IPS-18a (cell line): ENCODE measurements around the gene ZMAT5.

Experiments
- H3K27ac ChIP-seq: one replicate; pipeline ENCODE4 v1.5.1; 2013; ENCODE audit warnings: low read length
- H3K27me3 ChIP-seq: one replicate; pipeline ENCODE4 v1.6.1; 2013; ENCODE audit warnings: mild to moderate bottlenecking, low read length; ENCODE audit not compliant: control insufficient read depth, insufficient read depth
- H3K36me3 ChIP-seq: one replicate; pipeline ENCODE4 v1.6.1; 2013; ENCODE audit warnings: low read depth, low read length; ENCODE audit not compliant: control insufficient read depth
- H3K4me1 ChIP-seq: one replicate; pipeline ENCODE4 v1.6.1; 2013; ENCODE audit warnings: low read depth, low read length; ENCODE audit not compliant: control insufficient read depth
- H3K4me3 ChIP-seq: one replicate; pipeline ENCODE4 v1.5.1; 2013; ENCODE audit warnings: low read length
- H3K9ac ChIP-seq: one replicate; pipeline ENCODE4 v1.6.1; 2013; ENCODE audit warnings: mild to moderate bottlenecking, low read length, moderate library complexity
- H3K9me3 ChIP-seq: one replicate; pipeline ENCODE4 v1.6.1; 2013; ENCODE audit warnings: low read depth, low read length; ENCODE audit not compliant: control insufficient read depth

ZMAT5 gene

DNA sequence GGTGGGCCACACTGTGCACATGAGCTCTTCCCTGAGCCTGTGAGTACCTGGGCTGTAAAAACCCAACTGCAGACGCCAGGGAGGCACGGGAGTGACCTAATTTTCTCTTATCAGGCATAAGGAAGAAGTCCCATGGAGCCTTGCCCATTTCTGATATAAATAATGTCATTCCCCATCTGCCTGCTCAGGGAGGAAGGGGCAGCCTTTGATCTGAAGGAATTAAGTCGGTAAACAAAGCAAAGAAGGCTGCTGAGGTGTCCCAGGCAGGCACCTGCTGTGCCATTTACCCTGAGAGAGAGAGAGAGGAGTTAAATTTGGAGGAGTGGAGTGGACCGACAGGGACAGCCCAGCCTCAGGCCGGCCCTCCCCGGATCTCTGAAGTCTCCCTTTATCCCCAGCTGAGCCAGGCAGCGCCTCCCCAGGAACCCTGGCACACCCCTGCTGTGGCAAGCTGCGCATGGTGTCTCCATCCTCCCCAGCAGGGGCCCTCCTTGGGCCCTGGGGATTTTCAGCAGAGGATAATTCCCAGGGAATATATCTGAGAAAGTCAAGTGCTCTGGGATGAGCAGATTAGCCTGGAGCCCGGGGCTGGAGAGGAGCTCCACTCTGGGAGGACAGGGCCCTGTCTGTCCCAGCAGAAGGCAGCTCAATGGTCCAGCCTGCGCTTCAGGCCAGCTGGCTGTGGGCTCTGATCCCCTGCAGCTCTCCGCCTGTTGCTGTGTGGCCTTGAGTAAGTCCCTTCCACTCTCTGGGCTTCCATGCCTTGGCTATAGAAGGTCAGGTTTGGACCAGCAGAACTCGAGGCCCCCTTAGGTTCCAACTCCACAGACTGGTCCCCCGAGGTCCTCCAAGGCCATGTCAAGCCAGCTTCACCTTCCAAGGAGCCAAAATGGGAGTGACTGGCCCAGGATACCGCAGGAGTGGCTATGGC, 64.5 kb downstream of the ZMAT5 start:
- Histone ChIP-seq H3K4me1 (peaks cover 49% of the 10 kb centered on the region), H3K27ac (no peak overlapping the region), H3K9ac (no peak overlapping the region), H3K27me3 (peaks cover 64% of the 10 kb centered on the region), H3K9me3 (no peaks in the 10 kb centered on the region), H3K4me3 (peak overlapping the region; percentile 43), H3K36me3 (no peaks in the 10 kb centered on the region)

DNA sequence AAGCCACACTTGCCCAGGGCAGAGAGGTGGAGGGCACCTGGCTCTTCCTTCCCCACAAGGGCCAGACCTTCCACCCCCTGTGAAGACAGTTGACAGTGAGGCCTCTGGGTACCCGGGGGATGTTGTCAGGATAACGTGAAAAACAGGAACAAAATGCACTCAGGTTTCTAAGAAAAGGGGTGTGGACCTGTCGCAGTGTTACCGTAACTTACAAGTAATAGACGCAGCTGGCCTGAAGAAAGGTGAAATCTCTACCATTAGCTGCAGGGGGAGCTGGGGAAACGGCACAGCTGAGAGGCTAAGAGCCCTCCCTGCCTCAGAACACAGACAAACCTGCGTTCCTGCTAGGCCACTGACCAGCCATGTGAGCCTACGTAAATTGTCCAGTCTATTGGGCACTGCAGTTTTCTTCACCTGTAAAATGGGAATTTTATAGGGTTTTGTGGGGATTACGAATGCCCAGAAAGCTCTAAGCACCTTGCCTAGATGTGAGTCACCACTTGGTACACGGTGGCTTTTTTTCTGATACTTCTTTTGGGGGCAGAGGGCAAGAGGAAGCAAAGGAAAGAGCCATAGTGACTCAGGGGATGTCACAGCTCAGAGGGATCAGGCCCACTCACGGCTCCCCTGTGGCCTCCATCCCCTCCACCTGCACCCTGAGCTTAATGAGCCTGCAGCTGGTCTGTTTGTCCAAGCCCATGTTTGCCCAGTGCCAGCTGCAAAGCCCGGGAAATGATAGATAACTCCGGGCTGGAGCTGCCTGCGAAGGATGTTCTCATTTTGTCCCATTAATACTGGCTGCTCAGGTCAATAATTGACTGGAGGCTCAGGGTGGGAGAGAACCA, 65.4 kb downstream of the ZMAT5 start:
- no peaks in the 10 kb centered on the region for H3K9me3 ChIP-seq
- H3K36me3 ChIP-seq: no peaks in the 10 kb centered on the region
- no peak overlapping the region for H3K9ac ChIP-seq
- peaks cover 64% of the 10 kb centered on the region for H3K27me3 ChIP-seq
- no peak overlapping the region for H3K4me3 ChIP-seq
- H3K27ac ChIP-seq: no peak overlapping the region
- peaks cover 49% of the 10 kb centered on the region for H3K4me1 ChIP-seq

DNA sequence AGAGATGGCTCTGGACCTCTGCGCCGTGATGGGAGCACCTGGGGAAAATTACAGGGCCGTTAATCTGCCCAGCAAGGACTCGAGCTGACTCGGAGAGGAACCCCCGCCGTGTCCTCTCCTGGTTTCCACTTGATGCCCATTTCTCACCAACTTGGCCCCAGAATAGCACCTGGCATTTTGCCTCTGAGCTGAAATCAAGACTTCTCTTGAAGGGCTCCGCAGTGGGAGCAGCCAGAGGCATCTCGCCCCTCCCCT, 66.0 kb downstream of the ZMAT5 start:
- no peaks in the 10 kb centered on the region for H3K9me3 ChIP-seq
- no peak overlapping the region for H3K9ac ChIP-seq
- H3K4me3 ChIP-seq: no peak overlapping the region
- H3K36me3 ChIP-seq: no peaks in the 10 kb centered on the region
- H3K27ac ChIP-seq: no peak overlapping the region
- peaks cover 58% of the 10 kb centered on the region for H3K27me3 ChIP-seq
- peaks cover 49% of the 10 kb centered on the region for H3K4me1 ChIP-seq

DNA sequence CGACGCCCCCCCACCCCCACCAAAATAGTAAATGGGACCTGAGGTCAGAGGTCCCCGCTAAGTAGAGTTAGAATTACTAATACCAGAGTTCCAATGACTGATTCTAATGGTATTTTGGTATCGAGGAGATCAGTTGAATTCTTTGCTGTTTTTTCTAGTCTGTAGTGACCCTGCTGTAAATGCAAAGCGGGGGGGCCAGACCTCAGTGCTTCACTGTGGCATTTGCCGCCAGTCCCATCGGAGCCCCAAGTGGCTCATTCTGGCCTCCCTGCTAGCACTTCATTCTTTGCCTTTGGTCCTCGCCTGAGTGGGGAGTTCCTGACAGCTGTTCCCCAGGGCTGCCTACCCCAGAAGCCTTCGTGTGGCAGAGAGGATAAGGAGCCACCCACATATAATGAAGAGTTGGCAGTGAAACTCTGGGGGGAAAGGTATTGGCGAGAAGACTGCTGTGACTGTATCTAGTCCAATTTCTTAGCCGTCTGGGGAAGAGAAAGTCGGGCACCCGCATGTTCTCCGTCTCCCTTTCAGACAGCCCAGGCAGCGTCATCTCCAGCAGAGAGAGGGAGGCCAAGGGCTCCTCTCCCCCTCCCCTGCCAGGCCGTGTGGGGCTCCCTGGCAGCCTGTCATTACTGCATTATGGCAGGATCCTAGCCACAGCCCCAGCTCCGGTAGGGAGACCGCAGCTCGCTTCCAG, 66.5 kb downstream of the ZMAT5 start:
- H3K4me3 ChIP-seq: no peak overlapping the region
- no peak overlapping the region for H3K9ac ChIP-seq
- H3K4me1 ChIP-seq: peaks cover 44% of the 10 kb centered on the region
- H3K27me3 ChIP-seq: peaks cover 53% of the 10 kb centered on the region
- H3K27ac ChIP-seq: no peak overlapping the region
- no peaks in the 10 kb centered on the region for H3K36me3 ChIP-seq
- H3K9me3 ChIP-seq: no peaks in the 10 kb centered on the region

DNA sequence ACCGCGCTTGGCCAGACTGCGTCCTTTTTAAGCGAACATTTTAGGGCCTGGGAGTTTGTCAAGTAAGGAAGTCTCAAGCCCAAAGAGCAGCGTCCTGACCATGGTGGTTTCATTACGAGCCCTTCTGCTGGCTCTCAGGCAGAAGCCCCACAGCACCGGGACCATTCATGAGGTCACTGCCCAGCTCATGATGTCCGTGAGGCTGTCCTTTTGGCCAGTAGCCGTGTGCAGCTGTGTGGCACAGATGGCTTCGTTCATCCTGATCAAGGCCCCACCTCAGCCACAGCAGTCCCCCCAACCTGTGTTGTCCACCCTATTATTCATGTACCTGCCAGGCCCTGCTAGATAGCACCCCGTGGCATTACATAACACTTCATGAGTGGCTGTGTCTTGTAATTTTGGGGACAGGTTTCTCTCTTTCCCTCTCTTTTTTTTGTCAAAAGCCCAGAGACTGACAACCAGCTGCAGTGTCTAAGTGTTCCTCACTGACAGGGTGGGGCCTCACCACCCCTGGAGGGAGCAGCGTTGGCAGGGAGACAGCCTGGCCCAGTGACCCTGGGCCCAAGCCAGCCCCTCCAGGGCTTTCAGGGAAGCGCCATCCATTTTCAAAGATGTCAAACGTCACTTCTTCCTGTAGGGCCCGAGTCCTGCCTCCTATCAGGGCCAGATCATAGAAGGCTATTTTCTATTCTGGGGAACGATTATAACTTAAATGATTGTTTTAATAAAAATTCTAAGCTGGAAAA, 68.8 kb downstream of the ZMAT5 start:
- Histone ChIP-seq H3K4me1 (peaks cover 28% of the 10 kb centered on the region), H3K27me3 (peaks cover 34% of the 10 kb centered on the region), H3K9me3 (no peaks in the 10 kb centered on the region), H3K9ac (no peak overlapping the region), H3K36me3 (no peaks in the 10 kb centered on the region), H3K27ac (no peak overlapping the region), H3K4me3 (no peak overlapping the region)

DNA sequence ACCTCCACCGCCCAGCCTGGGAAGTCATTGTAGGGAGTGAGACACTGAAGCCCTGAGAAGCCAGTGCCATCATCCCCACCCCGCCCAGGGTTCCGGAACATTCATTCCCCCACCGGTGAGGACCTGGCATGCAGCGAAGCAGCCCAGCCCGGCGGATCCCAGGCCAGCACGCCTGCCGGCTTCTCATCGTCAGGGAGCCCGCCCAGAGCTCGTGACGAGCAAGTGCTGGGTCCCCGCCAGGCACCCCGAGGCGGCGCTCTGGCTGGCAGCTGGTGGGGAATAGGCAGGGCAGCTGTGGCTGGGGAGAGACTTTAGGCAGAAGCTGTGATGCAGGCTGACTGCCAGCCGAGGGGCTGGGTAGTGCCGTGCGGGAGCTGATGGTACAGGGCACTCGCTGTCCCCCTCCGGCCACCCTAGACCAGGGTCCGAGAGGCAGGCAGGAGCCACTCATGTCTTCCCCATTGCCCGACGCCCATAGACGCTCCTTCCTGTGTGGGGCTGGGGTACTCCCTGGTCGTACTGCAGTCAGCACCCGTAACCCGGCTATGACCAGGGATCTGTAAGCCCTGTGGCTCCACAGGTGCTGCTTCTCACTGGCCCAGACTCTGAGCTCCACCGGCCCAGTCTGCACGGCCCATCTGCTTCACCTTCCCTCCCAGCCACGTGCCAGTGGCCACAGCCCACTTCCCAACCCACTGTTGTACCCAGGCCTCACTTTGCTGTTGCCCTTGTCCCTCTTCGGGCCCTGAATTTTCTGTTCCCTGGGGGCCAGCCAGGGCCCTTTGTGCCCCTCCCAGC, 71.5 kb downstream of the ZMAT5 start:
- no peak overlapping the region for H3K4me3 ChIP-seq
- H3K27ac ChIP-seq: no peak overlapping the region
- no peaks in the 10 kb centered on the region for H3K36me3 ChIP-seq

DNA sequence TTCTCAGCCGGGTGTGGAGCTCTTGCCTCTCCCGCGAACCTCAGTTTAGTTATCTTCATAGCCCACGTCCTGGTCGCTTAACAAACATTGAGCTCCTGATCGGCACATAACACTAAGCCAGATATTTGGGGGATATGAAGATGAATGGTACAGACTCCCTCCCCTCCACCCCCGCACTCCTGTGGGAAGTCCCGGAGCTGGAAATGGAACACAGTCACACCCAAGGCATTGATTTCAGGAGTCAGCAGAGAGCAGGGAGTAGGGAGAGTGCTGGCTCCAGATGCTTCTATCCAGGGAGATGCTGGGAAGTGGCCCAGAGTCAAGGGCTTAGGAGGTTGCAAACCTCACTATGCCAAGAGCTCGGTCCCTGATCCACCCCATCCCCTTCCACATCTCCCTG, 73.1 kb downstream of the ZMAT5 start:
- Histone ChIP-seq H3K27ac (no peak overlapping the region), H3K9me3 (no peaks in the 10 kb centered on the region), H3K36me3 (no peaks in the 10 kb centered on the region), H3K4me1 (peaks cover 31% of the 10 kb centered on the region), H3K9ac (no peak overlapping the region), H3K27me3 (no peaks in the 10 kb centered on the region), H3K4me3 (no peak overlapping the region)

More for the DNA sequence above, 71.5 kb downstream of the ZMAT5 start:
- peaks cover 19% of the 10 kb centered on the region for H3K4me1 ChIP-seq
- peaks cover 7% of the 10 kb centered on the region for H3K27me3 ChIP-seq
- no peak overlapping the region for H3K9ac ChIP-seq
- no peaks in the 10 kb centered on the region for H3K9me3 ChIP-seq

DNA sequence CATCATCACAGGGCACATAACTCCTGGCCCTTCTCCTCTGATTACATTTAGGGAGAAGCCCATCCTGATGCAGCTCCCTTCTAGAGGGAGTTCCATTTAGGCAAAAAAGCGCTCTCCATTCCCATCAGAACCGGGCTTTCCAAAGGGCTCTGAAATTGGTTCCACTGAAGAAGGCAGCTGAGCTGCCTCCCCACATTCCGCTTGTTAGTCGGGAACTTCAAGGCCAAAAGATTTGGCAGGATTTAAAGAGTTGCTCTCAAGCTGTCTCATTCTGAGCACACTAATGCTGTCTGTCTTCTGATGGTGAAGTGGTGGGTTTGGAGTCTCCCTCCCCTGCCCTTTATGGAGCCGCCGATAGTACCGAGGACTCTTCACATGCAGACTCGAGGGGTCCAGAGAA, 73.6 kb downstream of the ZMAT5 start:
- H3K4me3 ChIP-seq: no peak overlapping the region
- H3K36me3 ChIP-seq: no peaks in the 10 kb centered on the region
- no peak overlapping the region for H3K27ac ChIP-seq
- H3K9ac ChIP-seq: no peak overlapping the region
- H3K4me1 ChIP-seq: peaks cover 31% of the 10 kb centered on the region
- H3K9me3 ChIP-seq: no peaks in the 10 kb centered on the region
- H3K27me3 ChIP-seq: no peaks in the 10 kb centered on the region

DNA sequence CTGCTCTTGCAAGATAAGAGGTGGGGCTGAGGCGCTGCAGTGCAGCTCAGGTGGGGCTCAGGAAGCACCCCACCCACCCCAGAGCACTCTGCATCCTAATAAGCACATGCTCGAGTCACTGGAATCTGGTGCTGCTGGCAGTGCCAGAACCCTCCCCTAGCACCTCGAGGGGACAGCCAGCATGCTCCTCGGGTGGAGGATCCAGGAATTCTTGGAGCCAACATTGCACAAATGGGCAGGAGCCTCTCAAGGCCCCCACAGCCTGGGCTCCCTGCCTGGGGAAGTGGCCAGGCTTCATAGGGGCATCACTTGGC, 74.5 kb downstream of the ZMAT5 start:
- Histone ChIP-seq H3K4me3 (no peak overlapping the region), H3K27me3 (no peaks in the 10 kb centered on the region), H3K9me3 (no peaks in the 10 kb centered on the region), H3K27ac (no peak overlapping the region), H3K9ac (no peak overlapping the region), H3K4me1 (peaks cover 31% of the 10 kb centered on the region), H3K36me3 (no peaks in the 10 kb centered on the region)

DNA sequence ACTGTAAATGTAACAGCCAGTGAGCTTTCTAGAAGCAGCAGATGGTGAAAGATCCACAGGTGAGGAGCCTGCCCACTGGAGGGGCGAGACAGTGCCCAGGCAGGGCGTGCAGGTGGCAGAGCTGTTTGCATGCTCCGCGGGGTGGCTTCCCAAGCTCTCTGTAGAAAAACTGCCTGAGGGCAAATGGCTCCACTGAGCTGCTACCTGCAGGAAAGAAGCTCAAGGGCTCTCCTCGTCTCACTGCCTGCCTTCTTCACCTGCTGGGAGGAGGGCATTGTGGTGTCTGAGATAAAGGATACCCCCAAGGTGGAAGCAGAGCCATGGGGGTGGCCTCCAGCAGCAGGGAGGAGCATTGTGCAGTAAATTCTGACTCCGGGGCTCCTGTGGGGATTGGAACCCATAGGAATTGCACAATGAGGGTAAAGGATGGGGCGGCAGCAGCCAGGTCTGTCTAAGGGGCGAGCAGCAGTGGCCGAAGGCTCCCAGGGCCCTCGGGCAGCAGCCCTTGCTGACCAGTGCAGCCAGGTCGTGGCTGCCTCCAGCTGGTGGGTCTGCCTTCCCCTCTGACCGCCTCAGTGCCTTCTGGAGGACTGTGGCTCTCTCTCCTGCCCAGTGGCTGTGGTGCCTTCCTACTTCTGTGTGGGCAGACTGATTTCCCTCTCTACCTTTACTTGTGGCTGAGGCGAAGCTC, 75.0 kb downstream of the ZMAT5 start:
- Histone ChIP-seq H3K4me3 (no peak overlapping the region), H3K27ac (no peak overlapping the region), H3K9ac (no peak overlapping the region), H3K9me3 (no peaks in the 10 kb centered on the region), H3K27me3 (no peaks in the 10 kb centered on the region), H3K36me3 (no peaks in the 10 kb centered on the region), H3K4me1 (peaks cover 31% of the 10 kb centered on the region)
